HCT116 (cell line): Measurements from ENCODE around the gene SULT2B1. TPM values are rescaled to one million over a fixed set of nuclear protein-coding genes. Genes with fewer than 3 reads are reported as not detected.

Experiments used
- ATAC-seq: fragments of 200-7000 bp; cut with Tn5 transposase; 2 replicates; pipeline ENCODE4 v1.9.1; 2020; ENCODE audit warnings: mild to moderate bottlenecking, moderate library complexity
- BruUV-seq: library from RNA; stranded (reverse); fragments of 400-500 nt; replicated peaks from 2 replicates; lab custom pipeline; 2021; lab: Mats Ljungman, UMichigan
- CTCF ChIA-PET: fragments of 300-600 bp; sonication (Branson Sonifier 250); formaldehyde crosslinking; loops from one replicate; lab custom pipeline; 2021; ENCODE audit warnings: antibody characterized with exemption; lab: Charles Lee
- POLR2A ChIA-PET: fragments of 300-600, 350-600 bp; sonication (Branson Sonifier 250); formaldehyde crosslinking; loops from one replicate; lab custom pipeline; 2021; ENCODE audit warnings: antibody characterized with exemption; lab: Charles Lee
- RAD21 ChIA-PET, 2 experiments: fragments of 300-600 bp; sonication (Branson Sonifier 250); formaldehyde crosslinking; loops; one replicate each; lab custom pipeline; 2023; ENCODE audit warnings: low total read pairs in 2 of 2; ENCODE audit not compliant: uncharacterized antibody in 2 of 2, unreplicated experiment in 2 of 2, low non-redundant PET in 1 of 2; lab: Charles Lee
- DNase-seq: peaks from one replicate; pipeline ENCODE4 v3.0.0-alpha.2; 2010; ENCODE audit warnings: low read depth, low spot score
- H2AFZ ChIP-seq: fragments of 200-600 bp; shearing (Covaris generic), sonication (generic); 2 replicates; pipeline ENCODE4 v1.6.1; 2017; ENCODE audit warnings: low read depth, mixed run types, mixed read lengths, antibody characterized with exemption, low read length; ENCODE audit not compliant: poor library complexity, severe bottlenecking
- H3K27ac ChIP-seq: 2 replicates; pipeline ENCODE4 v1.5.1; 2012; ENCODE audit warnings: low read depth, low read length
- H3K27me3 ChIP-seq: fragments of 200-600 bp; sonication (generic); 2 replicates; pipeline ENCODE4 v1.6.1; 2016; ENCODE audit warnings: mixed run types, low read length, mixed read lengths; ENCODE audit not compliant: insufficient read depth
- H3K36me3 ChIP-seq, 2 experiments: fragments of 200-500 bp in 1 of 2; fragments of 200-600 bp in 1 of 2; sonication (Bioruptor generic) in 1 of 2; sonication (generic) in 1 of 2; 2 replicates each; pipeline versions ENCODE4 v1.5.1 to v1.6.1; 2014 to 2016; ENCODE audit warnings: low read length in 2 of 2, inconsistent platforms in 1 of 2, mixed read lengths in 1 of 2, mixed run types in 1 of 2; ENCODE audit not compliant: insufficient read depth in 2 of 2, control insufficient read depth in 1 of 2
- H3K4me1 ChIP-seq, 2 experiments: fragments of 200-600 bp in 1 of 2; sonication (generic) in 1 of 2; 2 replicates each; pipeline versions ENCODE4 v1.5.1 to v1.6.1; 2012 to 2017; ENCODE audit warnings: low read length in 2 of 2, inconsistent platforms in 1 of 2, mild to moderate bottlenecking in 1 of 2, mixed read lengths in 1 of 2, mixed run types in 1 of 2, moderate library complexity in 1 of 2; ENCODE audit not compliant: insufficient read depth in 2 of 2, control insufficient read depth in 1 of 2
- H3K4me2 ChIP-seq: fragments of 200-600 bp; sonication (generic); 2 replicates; pipeline ENCODE4 v1.6.1; 2017; ENCODE audit warnings: mixed run types, low read length, mixed read lengths
- H3K4me3 ChIP-seq, 2 experiments: fragments of 200-600 bp in 1 of 2; sonication (generic) in 1 of 2; replicated peaks in 1 of 2; 2 replicates each; pipeline ENCODE4 v1.5.1; 2011 to 2016; ENCODE audit warnings: low read length in 2 of 2, control low read depth in 1 of 2, low read depth in 1 of 2, mild to moderate bottlenecking in 1 of 2, mixed read lengths in 1 of 2, mixed run types in 1 of 2
- H3K79me2 ChIP-seq: fragments of 200-600 bp; sonication (generic); 2 replicates; pipeline ENCODE4 v1.6.1; 2017; ENCODE audit warnings: mild to moderate bottlenecking, mixed run types, low read length, moderate library complexity, mixed read lengths; ENCODE audit not compliant: insufficient read depth
- H3K9ac ChIP-seq: fragments of 200-600 bp; sonication (generic); 2 replicates; pipeline ENCODE4 v1.6.1; 2016; ENCODE audit warnings: low read length, mixed read lengths
- H3K9me2 ChIP-seq: fragments of 200-600 bp; sonication (generic), shearing (Covaris generic); 2 replicates; pipeline ENCODE4 v1.6.1; 2017; ENCODE audit warnings: mixed run types, mild to moderate bottlenecking, moderate library complexity; ENCODE audit not compliant: insufficient read depth
- H3K9me3 ChIP-seq, 2 experiments: fragments of 200-500 bp in 1 of 2; fragments of 200-600 bp in 1 of 2; sonication (Bioruptor generic) in 1 of 2; sonication (generic) in 1 of 2; 2 replicates each; pipeline ENCODE4 v1.6.1; 2014 to 2017; ENCODE audit warnings: low read length in 2 of 2, mixed read lengths in 2 of 2, inconsistent platforms in 1 of 2, low read depth in 1 of 2, mild to moderate bottlenecking in 1 of 2, mixed run types in 1 of 2, moderate library complexity in 1 of 2; ENCODE audit not compliant: control insufficient read depth in 1 of 2, insufficient read depth in 1 of 2
- H4K20me1 ChIP-seq: fragments of 200-600 bp; sonication (generic), shearing (Covaris generic); 2 replicates; pipeline ENCODE4 v1.6.1; 2017; ENCODE audit warnings: mixed run types, mild to moderate bottlenecking, moderate library complexity; ENCODE audit not compliant: insufficient read depth
- CBX3 ChIP-seq: IDR thresholded peaks from 2 replicates; pipeline ENCODE4 v1.6.1; 2012; ENCODE audit warnings: low read depth
- RAD21 ChIP-seq: IDR thresholded peaks from 2 replicates; pipeline ENCODE4 v1.6.1; 2012; ENCODE audit warnings: low read depth, mild to moderate bottlenecking
- REST ChIP-seq: IDR thresholded peaks from 2 replicates; pipeline ENCODE4 v1.6.1; 2012; ENCODE audit warnings: low read depth
- SIN3A ChIP-seq: IDR thresholded peaks from 2 replicates; pipeline ENCODE4 v1.6.1; 2012; ENCODE audit warnings: low read depth
- SRF ChIP-seq: IDR thresholded peaks from 2 replicates; pipeline ENCODE4 v1.6.1; 2012; ENCODE audit warnings: low read depth
- ZFX ChIP-seq: fragments of 450-650 bp; IDR thresholded peaks from 2 replicates; pipeline ENCODE4 v1.6.1; 2017
- ZNF274 ChIP-seq: fragments of 200-500 bp; sonication (Bioruptor generic); IDR thresholded peaks from 2 replicates; pipeline ENCODE4 v1.6.1; 2014; ENCODE audit warnings: mild to moderate bottlenecking, low read depth, low read length, inconsistent platforms
- intact Hi-C: fragments of 100-400 bp; cut with micrococcal nuclease; formaldehyde crosslinking; loops from 2 replicates; pipeline ENCODE4 v1.10.0; 2022
- total RNA-seq: library from RNA; stranded (reverse); gene quantifications from one replicate; pipeline ENCODE4 v1.2.1, GENCODE V29; 2021; ENCODE audit not compliant: unreplicated experiment

Gene SULT2B1
- total RNA-seq, 1 experiment from 2014 or later: 4.8 TPM

- CTCF ChIA-PET: interaction anchor here (0.8 to 1.3 kb wide), 6 partner anchors 8 to 114 kb away, joined by 3 to 9 read pairs (median 4); partner anchors contain the start of gene CA11
- ATAC-seq (no peak), DNase-seq (no peak)
- peaks cover 20 to 37% of the 10 kb centered on the region in 2 experiments for H3K36me3 ChIP-seq
- peak overlapping the region; percentile 99 for H3K9ac ChIP-seq
- RAD21 ChIA-PET: interaction anchor here in 1 of 2 experiments (0.6 to 1.0 kb wide), 4 partner anchors 10 to 221 kb away, joined by 3 read pairs; no protein-coding TSS in a partner anchor
- intact Hi-C loops: no loop called here
- no peaks in the 10 kb centered on the region for H3K27me3 ChIP-seq
- TF ChIP-seq REST (no peak), SIN3A (no peak), SRF (no peak), ZFX (0 out of 2 replicates have a peak, but pooled peaks have one; percentile 46), CBX3 (no peak), ZNF274 (no peak), RAD21 (no peak)
- POLR2A ChIA-PET: interaction anchor here (0.6 to 2.4 kb wide), 30 partner anchors 8 to 374 kb away, joined by 3 to 31 read pairs (median 5); partner anchors contain the start of genes CA11, DBP, GYS1 and RUVBL2
- no peak overlapping the region for H2AFZ ChIP-seq
- H3K9me3 ChIP-seq: no peaks in the 10 kb centered on the region
- no peaks in the 10 kb centered on the region for H3K9me2 ChIP-seq
- H3K4me3 ChIP-seq: peak overlapping the region; percentile 56 to 93
- peak overlapping the region; percentile 86 for H3K27ac ChIP-seq
- BruUV-seq: TSS peak; percentile 83
- H3K4me1 ChIP-seq: peaks cover 41 to 54% of the 10 kb centered on the region in 2 experiments
- H4K20me1 ChIP-seq: peaks cover 34% of the 10 kb centered on the region; the same call in 1 of the 2 replicates
- H3K79me2 ChIP-seq: peaks cover 62% of the 10 kb centered on the region
- H3K4me2 ChIP-seq: peak overlapping the region; percentile 87
These were observed 68.0 kb downstream of the SULT2B1 start for GRCh38 chr19:48619692-48620585.
